ENCODE data around the gene MED16.

DNA sequence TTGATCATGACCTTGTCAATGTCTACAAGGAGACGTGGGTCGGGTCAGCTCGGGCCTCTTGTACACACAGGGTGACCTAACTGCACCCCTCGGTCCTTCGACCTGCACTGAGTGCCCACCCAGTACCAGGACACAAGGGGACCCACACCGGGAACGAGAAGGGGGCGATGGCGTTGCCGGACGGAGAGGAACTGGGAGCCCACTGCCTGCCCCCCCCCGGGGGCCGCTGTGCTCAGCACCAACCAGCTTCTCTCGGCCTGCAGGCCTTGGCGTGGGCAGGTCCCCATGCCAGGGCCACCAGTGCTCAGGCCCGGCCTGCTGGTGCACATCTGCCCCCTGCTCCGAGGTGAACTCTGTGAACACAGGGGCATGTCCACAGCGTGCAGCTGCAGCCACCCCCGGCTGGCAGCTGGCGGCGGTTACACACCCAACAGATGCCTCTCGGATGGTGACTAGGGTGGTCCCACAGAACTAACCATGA, 19.4 kb downstream of the MED16 start:
- TF ChIP-seq, protein P1, sequence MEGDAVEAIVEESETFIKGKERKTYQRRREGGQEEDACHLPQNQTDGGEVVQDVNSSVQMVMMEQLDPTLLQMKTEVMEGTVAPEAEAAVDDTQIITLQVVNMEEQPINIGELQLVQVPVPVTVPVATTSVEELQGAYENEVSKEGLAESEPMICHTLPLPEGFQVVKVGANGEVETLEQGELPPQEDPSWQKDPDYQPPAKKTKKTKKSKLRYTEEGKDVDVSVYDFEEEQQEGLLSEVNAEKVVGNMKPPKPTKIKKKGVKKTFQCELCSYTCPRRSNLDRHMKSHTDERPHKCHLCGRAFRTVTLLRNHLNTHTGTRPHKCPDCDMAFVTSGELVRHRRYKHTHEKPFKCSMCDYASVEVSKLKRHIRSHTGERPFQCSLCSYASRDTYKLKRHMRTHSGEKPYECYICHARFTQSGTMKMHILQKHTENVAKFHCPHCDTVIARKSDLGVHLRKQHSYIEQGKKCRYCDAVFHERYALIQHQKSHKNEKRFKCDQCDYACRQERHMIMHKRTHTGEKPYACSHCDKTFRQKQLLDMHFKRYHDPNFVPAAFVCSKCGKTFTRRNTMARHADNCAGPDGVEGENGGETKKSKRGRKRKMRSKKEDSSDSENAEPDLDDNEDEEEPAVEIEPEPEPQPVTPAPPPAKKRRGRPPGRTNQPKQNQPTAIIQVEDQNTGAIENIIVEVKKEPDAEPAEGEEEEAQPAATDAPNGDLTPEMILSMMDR (IDR thresholded peaks at IDR 0.05): no peak
- TF ChIP-seq POLR2AphosphoS5 (IDR thresholded peaks at IDR 0.05) (no peak), EP300 (IDR thresholded peaks at IDR 0.05) (no peak), POLR2A (IDR thresholded peaks at IDR 0.05; ENCODE audit: low read depth) (no peak)
